ENCODE data around the gene NEDD4L. TPM values are rescaled to one million over a fixed set of nuclear protein-coding genes. Genes with fewer than 3 reads are reported as not detected.

The NEDD4L gene
- total RNA-seq, 6 experiments from 2014 or later: 11.2 to 28.1 (median 15.7) TPM

GRCh38 chr18:58152891-58153290 lies 108.9 kb downstream of the NEDD4L start:
- H3K27me3 Mint-ChIP-seq (ENCODE audit: insufficient read depth): peaks cover 43% of the 10 kb centered on the region

GRCh38 chr18:58156516-58156915 lies 112.5 kb downstream of the NEDD4L start:
- no peaks in the 10 kb centered on the region for H3K4me1 Mint-ChIP-seq (ENCODE audit: low read depth)
- H3K27ac Mint-ChIP-seq: no peak overlapping the region
- H3K4me3 Mint-ChIP-seq: no peak overlapping the region
- H3K27me3 Mint-ChIP-seq (ENCODE audit: insufficient read depth): peaks cover 37% of the 10 kb centered on the region
- no peaks in the 10 kb centered on the region for H3K9me3 Mint-ChIP-seq
- no peak for DNase-seq
- no peak for TF ChIP-seq CTCF (IDR thresholded peaks at IDR 0.05)
- H3K36me3 Mint-ChIP-seq (ENCODE audit: low read depth): no peaks in the 10 kb centered on the region

More at GRCh38 chr18:58152891-58153290, 108.9 kb downstream of the NEDD4L start:
- Mint-ChIP-seq H3K4me1 (ENCODE audit: low read depth) (no peaks in the 10 kb centered on the region), H3K9me3 (no peaks in the 10 kb centered on the region), H3K4me3 (no peak overlapping the region), H3K36me3 (ENCODE audit: low read depth) (no peaks in the 10 kb centered on the region), H3K27ac (no peak overlapping the region)
- DNase-seq: no peak
- no peak for TF ChIP-seq CTCF (IDR thresholded peaks at IDR 0.05)

- no peaks in the 10 kb centered on the region for H3K36me3 Mint-ChIP-seq (ENCODE audit: low read depth)
- no peak overlapping the region for H3K4me3 Mint-ChIP-seq
- H3K4me1 Mint-ChIP-seq (ENCODE audit: low read depth): no peaks in the 10 kb centered on the region
- DNase-seq: no peak
- no peak overlapping the region for H3K27ac Mint-ChIP-seq
- peaks cover 42% of the 10 kb centered on the region for H3K27me3 Mint-ChIP-seq (ENCODE audit: insufficient read depth)
- no peaks in the 10 kb centered on the region for H3K9me3 Mint-ChIP-seq
- TF ChIP-seq CTCF (IDR thresholded peaks at IDR 0.05): no peak
Observed at GRCh38 chr18:58157237-58157636, 113.2 kb downstream of the NEDD4L start.

- DNase-seq: no peak
- Mint-ChIP-seq H3K36me3 (ENCODE audit: low read depth) (no peaks in the 10 kb centered on the region), H3K4me1 (ENCODE audit: low read depth) (no peaks in the 10 kb centered on the region), H3K4me3 (no peak overlapping the region), H3K27me3 (ENCODE audit: insufficient read depth) (peaks cover 37% of the 10 kb centered on the region), H3K27ac (no peak overlapping the region), H3K9me3 (no peaks in the 10 kb centered on the region)
- no peak for TF ChIP-seq CTCF (IDR thresholded peaks at IDR 0.05)
Observed at GRCh38 chr18:58158008-58158407, 114.0 kb downstream of the NEDD4L start.

- TF ChIP-seq CTCF (IDR thresholded peaks at IDR 0.05): no peak
- Mint-ChIP-seq H3K4me3 (no peak overlapping the region), H3K27ac (no peak overlapping the region), H3K4me1 (ENCODE audit: low read depth) (no peaks in the 10 kb centered on the region), H3K27me3 (ENCODE audit: insufficient read depth) (peaks cover 34% of the 10 kb centered on the region), H3K36me3 (ENCODE audit: low read depth) (no peaks in the 10 kb centered on the region), H3K9me3 (no peaks in the 10 kb centered on the region)
- DNase-seq: no peak
Observed at GRCh38 chr18:58158459-58158858, 114.4 kb downstream of the NEDD4L start.

GRCh38 chr18:58161659-58162058 lies 117.6 kb downstream of the NEDD4L start:
- no peak for TF ChIP-seq CTCF (IDR thresholded peaks at IDR 0.05)
- no peaks in the 10 kb centered on the region for H3K4me1 Mint-ChIP-seq (ENCODE audit: low read depth)
- H3K36me3 Mint-ChIP-seq (ENCODE audit: low read depth): no peaks in the 10 kb centered on the region
- no peak overlapping the region for H3K27ac Mint-ChIP-seq
- no peak overlapping the region for H3K4me3 Mint-ChIP-seq
- no peak for DNase-seq
- H3K9me3 Mint-ChIP-seq: no peaks in the 10 kb centered on the region
- peaks cover 38% of the 10 kb centered on the region for H3K27me3 Mint-ChIP-seq (ENCODE audit: insufficient read depth)
